GM12878 (cell line): ENCODE measurements around the gene TSKU. TPM values are rescaled to one million over a fixed set of nuclear protein-coding genes. Genes with fewer than 3 reads are reported as not detected.

Experiments used
- ATAC-seq: fragments of 200-7000 bp; cut with Tn5 transposase; 3 replicates; pipeline ENCODE4 v1.9.1; 2020; ENCODE audit warnings: mild to moderate bottlenecking, moderate library complexity
- BruUV-seq: library from RNA; stranded (reverse); fragments of 400-500 nt; replicated peaks from 2 replicates; lab custom pipeline; 2021; lab: Mats Ljungman, UMichigan
- CTCF ChIA-PET: fragments of 300-600 bp; sonication (Branson Sonifier 250); formaldehyde crosslinking; extraction: SDS; loops from one replicate; lab custom pipeline; 2021; ENCODE audit warnings: inconsistent platforms; lab: Yijun Ruan, JAX
- POLR2A ChIA-PET: fragments of 350-600 bp; formaldehyde crosslinking; extraction: SDS; loops from one replicate; lab custom pipeline; 2021; ENCODE audit warnings: inconsistent platforms; lab: Charles Lee
- RAD21 ChIA-PET: fragments of 300-600 bp; sonication (Branson Sonifier 250); formaldehyde crosslinking; loops from one replicate; lab custom pipeline; 2023; ENCODE audit warnings: antibody characterized with exemption; ENCODE audit not compliant: unreplicated experiment; lab: Charles Lee
- SMC1A ChIA-PET: fragments of 300-600 bp; sonication (Branson Sonifier 250); formaldehyde crosslinking; loops from one replicate; lab custom pipeline; 2023; ENCODE audit not compliant: unreplicated experiment, uncharacterized antibody; lab: Charles Lee
- DNase-seq: peaks from one replicate; pipeline ENCODE4 v3.0.0-alpha.2; 2011; ENCODE audit warnings: low read depth, low spot score
- FAIRE-seq: peaks from 3 replicates; lab custom pipeline; 2011; peaks lifted over from hg19 to GRCh38; lab: Jason Lieb, UNC
- H2AFZ ChIP-seq: 2 replicates; pipeline ENCODE4 v1.6.0; 2011; ENCODE audit warnings: low read depth, low read length, control low read depth; ENCODE audit not compliant: control insufficient read depth
- H3K27ac ChIP-seq: 2 replicates; pipeline ENCODE4 v1.5.1; 2011; ENCODE audit warnings: control low read depth; ENCODE audit not compliant: control insufficient read depth, insufficient read depth
- H3K27me3 ChIP-seq, 2 experiments: replicated peaks in 1 of 2; 2 replicates each; pipeline versions ENCODE4 v1.6.0 to v1.6.1; 2011; ENCODE audit warnings: low read length in 1 of 2; ENCODE audit not compliant: control insufficient read depth in 2 of 2, insufficient read depth in 2 of 2
- H3K36me3 ChIP-seq, 2 experiments: 2 replicates each; pipeline ENCODE4 v1.5.1; 2011; ENCODE audit warnings: low read length in 1 of 2; ENCODE audit not compliant: control insufficient read depth in 2 of 2, insufficient read depth in 2 of 2
- H3K4me1 ChIP-seq: 2 replicates; pipeline ENCODE4 v1.6.1; 2011; ENCODE audit warnings: mild to moderate bottlenecking, low read length, moderate library complexity, mixed read lengths; ENCODE audit not compliant: control insufficient read depth, insufficient read depth
- H3K4me2 ChIP-seq: 2 replicates; pipeline ENCODE4 v1.6.0; 2011; ENCODE audit warnings: control low read depth; ENCODE audit not compliant: control insufficient read depth, insufficient read depth
- H3K4me3 ChIP-seq: fragments of 200-600 bp; sonication (generic); 2 replicates; pipeline ENCODE4 v1.5.1; 2016
- H3K79me2 ChIP-seq: 2 replicates; pipeline ENCODE4 v1.6.0; 2011; ENCODE audit warnings: low read length; ENCODE audit not compliant: control insufficient read depth, insufficient read depth
- H3K9ac ChIP-seq: 2 replicates; pipeline ENCODE4 v1.8.0; 2011; ENCODE audit warnings: low read length, control low read depth, mixed read lengths; ENCODE audit not compliant: control insufficient read depth, insufficient read depth
- H3K9me3 ChIP-seq: replicated peaks from 3 replicates; pipeline ENCODE4 v1.5.1; 2011; ENCODE audit warnings: mild to moderate bottlenecking, low read length; ENCODE audit not compliant: control insufficient read depth, insufficient read depth
- H4K20me1 ChIP-seq: 2 replicates; pipeline ENCODE4 v1.6.0; 2011; ENCODE audit not compliant: control insufficient read depth, insufficient read depth
- BACH1 ChIP-seq: fragments of 450-650 bp; IDR thresholded peaks from 2 replicates; pipeline ENCODE4 v1.6.1; 2017; ENCODE audit warnings: mild to moderate bottlenecking, borderline replicate concordance
- CHD4 ChIP-seq: fragments of 200-600 bp; sonication (generic); IDR thresholded peaks from 2 replicates; pipeline ENCODE4 v1.6.1; 2016; ENCODE audit warnings: mild to moderate bottlenecking
- CTCF ChIP-seq, 3 experiments: IDR thresholded peaks in 2 of 3; conservative IDR thresholded peaks in 1 of 3; 2 replicates each; pipeline ENCODE4 v1.5.1; 2011; ENCODE audit warnings: low read depth in 3 of 3, low read length in 3 of 3, mild to moderate bottlenecking in 3 of 3, control low read depth in 2 of 3, moderate library complexity in 2 of 3, inconsistent platforms in 1 of 3, mixed read lengths in 1 of 3; ENCODE audit not compliant: control insufficient read depth in 2 of 3, insufficient read depth in 1 of 3; ENCODE audit errors: extremely low read depth in 1 of 3
- GATAD2B ChIP-seq: fragments of 450-650 bp; conservative IDR thresholded peaks from 2 replicates; pipeline ENCODE4 v1.6.1; 2017; ENCODE audit warnings: low read depth, mild to moderate bottlenecking, moderate library complexity
- POLR2A ChIP-seq: IDR thresholded peaks from 2 replicates; pipeline ENCODE4 v1.6.1; 2011; ENCODE audit warnings: low read depth, mild to moderate bottlenecking, low read length
- SIN3A ChIP-seq: IDR thresholded peaks from 2 replicates; pipeline ENCODE4 v1.6.1; 2012; ENCODE audit warnings: low read depth, low read length, improper control_type of control experiment
- TAF1 ChIP-seq: IDR thresholded peaks from 2 replicates; pipeline ENCODE4 v1.6.1; 2011; ENCODE audit warnings: mild to moderate bottlenecking, low read depth, low read length, borderline replicate concordance
- YY1 ChIP-seq: IDR thresholded peaks from 2 replicates; pipeline ENCODE4 v1.6.1; 2011; ENCODE audit warnings: low read depth, mild to moderate bottlenecking, low read length
- ZSCAN29 ChIP-seq: fragments of 450-650 bp; IDR thresholded peaks from 2 replicates; pipeline ENCODE4 v1.6.1; 2017; ENCODE audit warnings: mild to moderate bottlenecking, moderate library complexity
- ZZZ3 ChIP-seq: IDR thresholded peaks from 2 replicates; pipeline ENCODE4 v1.6.1; 2011; ENCODE audit warnings: low read depth; ENCODE audit not compliant: control insufficient read depth, insufficient read length
- WGBS: methylation state at CpG from one replicate; pipeline ENCODE4 v1.1.6; 2016; ENCODE audit warnings: low lambda C conversion rate; ENCODE audit not compliant: insufficient replicate concordance, insufficient coverage; ENCODE audit errors: missing lambda C conversion rate; 5-methylcytosine and 5-hydroxymethylcytosine counted together
- in situ Hi-C: fragments of 300-500 bp; cut with MboI; formaldehyde crosslinking; loops from 9 replicates; pipeline ENCODE4 v1.14.3; 2018; ENCODE audit warnings: mixed read lengths
- intact Hi-C: fragments of 100-400 bp; cut with micrococcal nuclease; formaldehyde crosslinking; loops from one replicate; pipeline ENCODE4 v1.14.2; 2022; ENCODE audit not compliant: unreplicated experiment
- polyA plus RNA-seq, 11 experiments: library from polyadenylated mRNA; depleted of rRNA in 4 of 11; unstranded in 6 of 11; stranded (reverse) in 5 of 11; fragments of >200 nt; fragmentation: Nextera tagmentation in 4 of 11; fragmentation: Illumina TruSeq in 1 of 11; extraction: Ambion mirVana in 4 of 11; extraction: Trizol in 1 of 11; gene quantifications; 1 replicate in 1 of 11; 2 replicates in 10 of 11; pipeline versions ENCODE4 v1.2.1 to v1.2.3, GENCODE V29; 2011 to 2016; ENCODE audit warnings: inconsistent platforms in 2 of 11, missing spikeins in 2 of 11, low read depth in 1 of 11
- total RNA-seq, 4 experiments: library from RNA; depleted of rRNA in 3 of 4; stranded (reverse); fragments of >200 nt in 3 of 4; fragmentation: Illumina TruSeq in 1 of 4; extraction: Trizol in 1 of 4; gene quantifications; 2 replicates each; pipeline versions ENCODE4 v1.2.1 to v1.2.3, GENCODE V29; 2013 to 2021
- TF ChIP-seq, protein P1 (sequence below): fragments of 150-350 bp; IDR thresholded peaks from 2 replicates; pipeline ENCODE4 v1.6.1; 2016; ENCODE audit warnings: low read depth, low read length
- TF ChIP-seq, protein P2 (sequence below): IDR thresholded peaks from 2 replicates; pipeline ENCODE4 v1.6.1; 2012; ENCODE audit warnings: low read depth, low read length, improper control_type of control experiment
- TF ChIP-seq, protein P3 (sequence below): fragments of 450-650 bp; IDR thresholded peaks from 2 replicates; pipeline ENCODE4 v1.6.1; 2016; ENCODE audit warnings: mild to moderate bottlenecking, moderate library complexity, borderline replicate concordance

Gene TSKU
- total and polyA plus RNA-seq, 10 of the 15 experiments (the other 5 are each of a cell fraction or from before 2014, with no cell fraction given) = 0.04 to 1.5 (median 0.62) TPM

GRCh38 chr11:76768909-76769560 is 14.1 kb upstream of the TSKU start:
- H3K9me3 ChIP-seq = no peaks in the 10 kb centered on the region
- FAIRE-seq = no peak
- DNase-seq = no peak
- CTCF ChIA-PET = interaction anchor here (1.9 kb wide), 1 partner anchor 149 kb away, joined by 6 read pairs; no protein-coding TSS in a partner anchor
- H2AFZ ChIP-seq = peak overlapping the region; percentile 58
- peaks cover 7% of the 10 kb centered on the region for H3K4me1 ChIP-seq
- TF ChIP-seq SIN3A (no peak), GATAD2B (no peak), ZZZ3 (no peak), CHD4 (no peak), ZSCAN29 (no peak), TAF1 (no peak), POLR2A (no peak), BACH1 (no peak), YY1 (no peak), CTCF (IDR thresholded peaks at IDR 0.05 in 2 of 3, conservative IDR thresholded peaks at IDR 0.05 in 1 of 3; ENCODE audit: control insufficient read depth in 2 of 3, extremely low read depth in 1 of 3, insufficient read depth in 1 of 3, low read depth in 3 of 3, low read length in 3 of 3) (no peak)
- TF ChIP-seq, protein P1, sequence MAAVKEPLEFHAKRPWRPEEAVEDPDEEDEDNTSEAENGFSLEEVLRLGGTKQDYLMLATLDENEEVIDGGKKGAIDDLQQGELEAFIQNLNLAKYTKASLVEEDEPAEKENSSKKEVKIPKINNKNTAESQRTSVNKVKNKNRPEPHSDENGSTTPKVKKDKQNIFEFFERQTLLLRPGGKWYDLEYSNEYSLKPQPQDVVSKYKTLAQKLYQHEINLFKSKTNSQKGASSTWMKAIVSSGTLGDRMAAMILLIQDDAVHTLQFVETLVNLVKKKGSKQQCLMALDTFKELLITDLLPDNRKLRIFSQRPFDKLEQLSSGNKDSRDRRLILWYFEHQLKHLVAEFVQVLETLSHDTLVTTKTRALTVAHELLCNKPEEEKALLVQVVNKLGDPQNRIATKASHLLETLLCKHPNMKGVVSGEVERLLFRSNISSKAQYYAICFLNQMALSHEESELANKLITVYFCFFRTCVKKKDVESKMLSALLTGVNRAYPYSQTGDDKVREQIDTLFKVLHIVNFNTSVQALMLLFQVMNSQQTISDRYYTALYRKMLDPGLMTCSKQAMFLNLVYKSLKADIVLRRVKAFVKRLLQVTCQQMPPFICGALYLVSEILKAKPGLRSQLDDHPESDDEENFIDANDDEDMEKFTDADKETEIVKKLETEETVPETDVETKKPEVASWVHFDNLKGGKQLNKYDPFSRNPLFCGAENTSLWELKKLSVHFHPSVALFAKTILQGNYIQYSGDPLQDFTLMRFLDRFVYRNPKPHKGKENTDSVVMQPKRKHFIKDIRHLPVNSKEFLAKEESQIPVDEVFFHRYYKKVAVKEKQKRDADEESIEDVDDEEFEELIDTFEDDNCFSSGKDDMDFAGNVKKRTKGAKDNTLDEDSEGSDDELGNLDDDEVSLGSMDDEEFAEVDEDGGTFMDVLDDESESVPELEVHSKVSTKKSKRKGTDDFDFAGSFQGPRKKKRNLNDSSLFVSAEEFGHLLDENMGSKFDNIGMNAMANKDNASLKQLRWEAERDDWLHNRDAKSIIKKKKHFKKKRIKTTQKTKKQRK = no peak
- TF ChIP-seq, protein P2, sequence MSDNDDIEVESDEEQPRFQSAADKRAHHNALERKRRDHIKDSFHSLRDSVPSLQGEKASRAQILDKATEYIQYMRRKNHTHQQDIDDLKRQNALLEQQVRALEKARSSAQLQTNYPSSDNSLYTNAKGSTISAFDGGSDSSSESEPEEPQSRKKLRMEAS = no peak
- TF ChIP-seq, protein P3, sequence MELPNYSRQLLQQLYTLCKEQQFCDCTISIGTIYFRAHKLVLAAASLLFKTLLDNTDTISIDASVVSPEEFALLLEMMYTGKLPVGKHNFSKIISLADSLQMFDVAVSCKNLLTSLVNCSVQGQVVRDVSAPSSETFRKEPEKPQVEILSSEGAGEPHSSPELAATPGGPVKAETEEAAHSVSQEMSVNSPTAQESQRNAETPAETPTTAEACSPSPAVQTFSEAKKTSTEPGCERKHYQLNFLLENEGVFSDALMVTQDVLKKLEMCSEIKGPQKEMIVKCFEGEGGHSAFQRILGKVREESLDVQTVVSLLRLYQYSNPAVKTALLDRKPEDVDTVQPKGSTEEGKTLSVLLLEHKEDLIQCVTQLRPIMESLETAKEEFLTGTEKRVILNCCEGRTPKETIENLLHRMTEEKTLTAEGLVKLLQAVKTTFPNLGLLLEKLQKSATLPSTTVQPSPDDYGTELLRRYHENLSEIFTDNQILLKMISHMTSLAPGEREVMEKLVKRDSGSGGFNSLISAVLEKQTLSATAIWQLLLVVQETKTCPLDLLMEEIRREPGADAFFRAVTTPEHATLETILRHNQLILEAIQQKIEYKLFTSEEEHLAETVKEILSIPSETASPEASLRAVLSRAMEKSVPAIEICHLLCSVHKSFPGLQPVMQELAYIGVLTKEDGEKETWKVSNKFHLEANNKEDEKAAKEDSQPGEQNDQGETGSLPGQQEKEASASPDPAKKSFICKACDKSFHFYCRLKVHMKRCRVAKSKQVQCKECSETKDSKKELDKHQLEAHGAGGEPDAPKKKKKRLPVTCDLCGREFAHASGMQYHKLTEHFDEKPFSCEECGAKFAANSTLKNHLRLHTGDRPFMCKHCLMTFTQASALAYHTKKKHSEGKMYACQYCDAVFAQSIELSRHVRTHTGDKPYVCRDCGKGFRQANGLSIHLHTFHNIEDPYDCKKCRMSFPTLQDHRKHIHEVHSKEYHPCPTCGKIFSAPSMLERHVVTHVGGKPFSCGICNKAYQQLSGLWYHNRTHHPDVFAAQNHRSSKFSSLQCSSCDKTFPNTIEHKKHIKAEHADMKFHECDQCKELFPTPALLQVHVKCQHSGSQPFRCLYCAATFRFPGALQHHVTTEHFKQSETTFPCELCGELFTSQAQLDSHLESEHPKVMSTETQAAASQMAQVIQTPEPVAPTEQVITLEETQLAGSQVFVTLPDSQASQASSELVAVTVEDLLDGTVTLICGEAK = no peak
- H3K27ac ChIP-seq = no peak overlapping the region
- no peaks in the 10 kb centered on the region; a peak in 2 of 4 replicates for H3K27me3 ChIP-seq
- POLR2A ChIA-PET = no interaction called here
- BruUV-seq = no TSS peak
- peak; percentile 28 for ATAC-seq
- H3K9ac ChIP-seq = no peak overlapping the region
- in situ Hi-C loops (no loop called here), intact Hi-C loops (no loop called here)
- peak overlapping the region; percentile 59; the same call in 1 of the 2 replicates for H3K4me2 ChIP-seq
- RAD21 ChIA-PET = no interaction called here
- SMC1A ChIA-PET = no interaction called here
- no peaks in the 10 kb centered on the region for H4K20me1 ChIP-seq
- no peak overlapping the region for H3K4me3 ChIP-seq
- H3K36me3 ChIP-seq = no peaks in the 10 kb centered on the region
- 31% methylated on average over 10 of the region's 10 CpGs for WGBS
- H3K79me2 ChIP-seq = no peaks in the 10 kb centered on the region
